H9 (cell line): Measurements from ENCODE around the gene ELOVL2. TPM values are rescaled to one million over a fixed set of nuclear protein-coding genes. Genes with fewer than 3 reads are reported as not detected.

Experiments used
- DNase-seq: peaks from one replicate; pipeline ENCODE4 v3.0.0-alpha.2; 2017
- H2AFZ ChIP-seq: one replicate; pipeline ENCODE4 v1.6.1; 2013; ENCODE audit warnings: mild to moderate bottlenecking, low read length, control low read depth, moderate library complexity
- H2AK5ac ChIP-seq: 2 replicates; pipeline ENCODE4 v1.6.1; 2013; ENCODE audit warnings: low read length, control low read depth, mixed read lengths; ENCODE audit not compliant: insufficient read length
- H2BK120ac ChIP-seq: one replicate; pipeline ENCODE4 v1.6.1; 2013; ENCODE audit warnings: low read depth, mild to moderate bottlenecking, low read length, control low read depth, inconsistent platforms; ENCODE audit not compliant: poor library complexity, severe bottlenecking
- H2BK12ac ChIP-seq: 2 replicates; pipeline ENCODE4 v1.6.1; 2013; ENCODE audit warnings: low read length, control low read depth, mixed read lengths, low read depth; ENCODE audit not compliant: insufficient read length
- H2BK15ac ChIP-seq: 2 replicates; pipeline ENCODE4 v1.6.1; 2013; ENCODE audit warnings: low read depth, low read length, control low read depth
- H2BK20ac ChIP-seq: one replicate; pipeline ENCODE4 v1.6.1; 2013; ENCODE audit warnings: low read depth, mild to moderate bottlenecking, low read length, control low read depth, inconsistent platforms; ENCODE audit not compliant: poor library complexity, severe bottlenecking
- H2BK5ac ChIP-seq: 2 replicates; pipeline ENCODE4 v1.6.1; 2013; ENCODE audit warnings: low read length, control low read depth, mixed read lengths; ENCODE audit not compliant: insufficient read length
- H3K14ac ChIP-seq: 2 replicates; pipeline ENCODE4 v1.6.1; 2013; ENCODE audit warnings: low read length, control low read depth; ENCODE audit not compliant: insufficient read depth
- H3K18ac ChIP-seq: 2 replicates; pipeline ENCODE4 v1.6.1; 2013; ENCODE audit warnings: low read depth, mild to moderate bottlenecking, mixed read lengths, low read length, control low read depth; ENCODE audit not compliant: insufficient read length
- H3K23ac ChIP-seq: 2 replicates; pipeline ENCODE4 v1.6.1; 2013; ENCODE audit warnings: low read length, control low read depth, mixed read lengths, low read depth; ENCODE audit not compliant: insufficient read length
- H3K23me2 ChIP-seq: 2 replicates; pipeline ENCODE4 v1.6.1; 2013; ENCODE audit warnings: low read depth, mild to moderate bottlenecking, mixed read lengths, low read length, control low read depth; ENCODE audit not compliant: insufficient read length, poor library complexity, severe bottlenecking
- H3K27ac ChIP-seq: 2 replicates; pipeline ENCODE4 v1.5.1; 2013; ENCODE audit warnings: low read length, control low read depth, mixed read lengths, low read depth; ENCODE audit not compliant: insufficient read length
- H3K27me3 ChIP-seq: 2 replicates; pipeline ENCODE4 v1.6.1; 2013; ENCODE audit warnings: low read length, control low read depth, inconsistent platforms; ENCODE audit not compliant: insufficient read depth
- H3K4ac ChIP-seq: 2 replicates; pipeline ENCODE4 v1.6.1; 2013; ENCODE audit warnings: low read depth, mild to moderate bottlenecking, control low read depth, inconsistent platforms, low read length, moderate library complexity
- H3K4me1 ChIP-seq: 2 replicates; pipeline ENCODE4 v1.6.1; 2013; ENCODE audit warnings: low read length, control low read depth, inconsistent platforms; ENCODE audit not compliant: insufficient read depth
- H3K4me2 ChIP-seq: 2 replicates; pipeline ENCODE4 v1.6.1; 2013; ENCODE audit warnings: low read length, control low read depth, mixed read lengths; ENCODE audit not compliant: insufficient read length, insufficient read depth
- H3K56ac ChIP-seq: 2 replicates; pipeline ENCODE4 v1.6.1; 2013; ENCODE audit warnings: low read depth, mild to moderate bottlenecking, mixed read lengths, low read length, control low read depth; ENCODE audit not compliant: insufficient read length
- H3K79me1 ChIP-seq: 2 replicates; pipeline ENCODE4 v1.6.1; 2013; ENCODE audit warnings: low read depth, mild to moderate bottlenecking, moderate library complexity, low read length, control low read depth, inconsistent platforms; ENCODE audit not compliant: insufficient read depth, poor library complexity, severe bottlenecking
- H3K79me2 ChIP-seq: 2 replicates; pipeline ENCODE4 v1.6.1; 2013; ENCODE audit warnings: low read length, control low read depth, inconsistent platforms; ENCODE audit not compliant: insufficient read depth
- H3K9ac ChIP-seq: 2 replicates; pipeline ENCODE4 v1.6.1; 2013; ENCODE audit warnings: low read length, control low read depth, mixed read lengths; ENCODE audit not compliant: insufficient read length; ENCODE audit errors: extremely low read depth
- H3K9me3 ChIP-seq: one replicate; pipeline ENCODE4 v1.6.1; 2013; ENCODE audit warnings: low read depth, low read length, inconsistent platforms; ENCODE audit not compliant: control insufficient read depth
- H3T11ph ChIP-seq: one replicate; pipeline ENCODE4 v1.6.1; 2013; ENCODE audit warnings: mild to moderate bottlenecking, low read length, control low read depth, inconsistent platforms
- H4K20me1 ChIP-seq: one replicate; pipeline ENCODE4 v1.6.1; 2013; ENCODE audit not compliant: control insufficient read depth, insufficient read length, insufficient read depth
- H4K5ac ChIP-seq: 2 replicates; pipeline ENCODE4 v1.6.1; 2013; ENCODE audit warnings: low read depth, mild to moderate bottlenecking, mixed read lengths, low read length, control low read depth; ENCODE audit not compliant: insufficient read length
- H4K8ac ChIP-seq: replicated peaks from 2 replicates; pipeline ENCODE4 v1.6.1; 2013; ENCODE audit warnings: low read length, control low read depth, mixed read lengths, low read depth; ENCODE audit not compliant: insufficient read length
- H4K91ac ChIP-seq: 2 replicates; pipeline ENCODE4 v1.6.1; 2013; ENCODE audit warnings: low read depth, mild to moderate bottlenecking, moderate library complexity, mixed read lengths, low read length, control low read depth; ENCODE audit not compliant: insufficient read length
- H3K27ac Mint-ChIP-seq, 3 experiments: 2 replicates in 2 of 3; 3 replicates in 1 of 3; pipeline ENCODE4 v1.8.0; 2020 to 2021; ENCODE audit warnings: mixed read lengths in 3 of 3, mild to moderate bottlenecking in 1 of 3, moderate library complexity in 1 of 3
- H3K27me3 Mint-ChIP-seq: 2 replicates; pipeline ENCODE4 v1.8.0; 2021; ENCODE audit warnings: low read depth, mild to moderate bottlenecking, moderate library complexity, mixed read lengths
- H3K36me3 Mint-ChIP-seq, 3 experiments: 2 replicates in 2 of 3; 3 replicates in 1 of 3; pipeline ENCODE4 v1.8.0; 2020 to 2021; ENCODE audit warnings: low read depth in 3 of 3, mixed read lengths in 3 of 3; ENCODE audit not compliant: insufficient read depth in 1 of 3
- H3K4me1 Mint-ChIP-seq, 2 experiments: 2 replicates each; pipeline ENCODE4 v1.8.0; 2020; ENCODE audit warnings: mixed read lengths in 2 of 2
- H3K4me3 Mint-ChIP-seq, 2 experiments: 2 replicates in 1 of 2; 3 replicates in 1 of 2; pipeline ENCODE4 v1.8.0; 2020 to 2021; ENCODE audit warnings: mild to moderate bottlenecking in 2 of 2, mixed read lengths in 2 of 2, moderate library complexity in 1 of 2
- H3K9me3 Mint-ChIP-seq, 2 experiments: 2 replicates in 1 of 2; 3 replicates in 1 of 2; pipeline ENCODE4 v1.8.0; 2020; ENCODE audit warnings: mild to moderate bottlenecking in 2 of 2, mixed read lengths in 2 of 2, moderate library complexity in 1 of 2
- whole genome bisulfite sequencing: extraction: QIAGEN DNeasy Blood & Tissue Kit; methylation state at CpG from one replicate; pipeline ENCODE4 v1.1.7; 2013; ENCODE audit warnings: missing lambda C conversion rate, low lambda C conversion rate, mixed read lengths; ENCODE audit not compliant: insufficient read length; ENCODE audit errors: extremely low coverage; 5-methylcytosine and 5-hydroxymethylcytosine counted together
- total RNA-seq: library from RNA; stranded (reverse); gene quantifications from 2 replicates; pipeline ENCODE4 v1.2.1, GENCODE V29; 2021
- TF ChIP-seq, protein P1 (sequence below): fragments of 200-600 bp; sonication (generic); conservative IDR thresholded peaks from 3 replicates; pipeline ENCODE4 v1.8.0; 2021; ENCODE audit warnings: antibody characterized with exemption, mild to moderate bottlenecking

ELOVL2 gene
- total RNA-seq, 1 experiment from 2014 or later, result 0.57 TPM

- Histone ChIP-seq H3T11ph (no peak overlapping the region), H2BK5ac (no peak overlapping the region), H2BK120ac (no peak overlapping the region), H2BK20ac (no peak overlapping the region), H3K4me2 (no peak overlapping the region), H3K56ac (no peak overlapping the region), H2AK5ac (no peak overlapping the region), H3K27me3 (no peaks in the 10 kb centered on the region), H3K4me1 (no peaks in the 10 kb centered on the region; the same call in 1 of the 2 replicates), H2BK15ac (no peak overlapping the region), H3K18ac (no peak overlapping the region), H3K4ac (no peak overlapping the region), H4K8ac (no peak overlapping the region), H3K27ac (no peak overlapping the region), H3K23ac (no peak overlapping the region), H3K9ac (no peak overlapping the region), H3K23me2 (no peaks in the 10 kb centered on the region), H3K79me1 (no peaks in the 10 kb centered on the region), H4K5ac (no peak overlapping the region), H3K14ac (no peak overlapping the region), H3K9me3 (no peaks in the 10 kb centered on the region), H2AFZ (no peak overlapping the region), H2BK12ac (no peak overlapping the region), H4K20me1 (no peaks in the 10 kb centered on the region), H4K91ac (no peak overlapping the region), H3K79me2 (no peaks in the 10 kb centered on the region)
- no peaks in the 10 kb centered on the region for H3K27me3 Mint-ChIP-seq
- WGBS, result no CpG with 5 or more reads among the region's 3 CpGs
- no peak for DNase-seq
- H3K4me3 Mint-ChIP-seq, result no peak overlapping the region
- no peaks in the 10 kb centered on the region for H3K36me3 Mint-ChIP-seq
- TF ChIP-seq, protein P1, sequence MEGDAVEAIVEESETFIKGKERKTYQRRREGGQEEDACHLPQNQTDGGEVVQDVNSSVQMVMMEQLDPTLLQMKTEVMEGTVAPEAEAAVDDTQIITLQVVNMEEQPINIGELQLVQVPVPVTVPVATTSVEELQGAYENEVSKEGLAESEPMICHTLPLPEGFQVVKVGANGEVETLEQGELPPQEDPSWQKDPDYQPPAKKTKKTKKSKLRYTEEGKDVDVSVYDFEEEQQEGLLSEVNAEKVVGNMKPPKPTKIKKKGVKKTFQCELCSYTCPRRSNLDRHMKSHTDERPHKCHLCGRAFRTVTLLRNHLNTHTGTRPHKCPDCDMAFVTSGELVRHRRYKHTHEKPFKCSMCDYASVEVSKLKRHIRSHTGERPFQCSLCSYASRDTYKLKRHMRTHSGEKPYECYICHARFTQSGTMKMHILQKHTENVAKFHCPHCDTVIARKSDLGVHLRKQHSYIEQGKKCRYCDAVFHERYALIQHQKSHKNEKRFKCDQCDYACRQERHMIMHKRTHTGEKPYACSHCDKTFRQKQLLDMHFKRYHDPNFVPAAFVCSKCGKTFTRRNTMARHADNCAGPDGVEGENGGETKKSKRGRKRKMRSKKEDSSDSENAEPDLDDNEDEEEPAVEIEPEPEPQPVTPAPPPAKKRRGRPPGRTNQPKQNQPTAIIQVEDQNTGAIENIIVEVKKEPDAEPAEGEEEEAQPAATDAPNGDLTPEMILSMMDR, result no peak
- no peaks in the 10 kb centered on the region; a peak in 1 of 5 replicates for H3K9me3 Mint-ChIP-seq
- no peak overlapping the region for H3K27ac Mint-ChIP-seq
- H3K4me1 Mint-ChIP-seq, result peaks cover 16% of the 10 kb centered on the region in 2 experiments
Measured at GRCh38 chr6:11080296-11080695, 36.2 kb upstream of the ELOVL2 start.
